Adrenal gland (tissue), 5 donors: ENCODE measurements around the gene NDUFS3.

Source experiments
- CTCF ChIP-seq, 6 experiments: fragments of 450-650 bp in 4 of 6; fragments of 200-600 bp in 2 of 6; sonication (generic) in 1 of 6; IDR thresholded peaks; 1 replicate in 5 of 6; 2 replicates in 1 of 6; pipeline versions ENCODE4 v1.5.1 to v1.8.0; 2016 to 2021; ENCODE audit warnings: antibody characterized with exemption in 6 of 6, mild to moderate bottlenecking in 2 of 6, moderate library complexity in 1 of 6
- POLR2A ChIP-seq, 2 donors: fragments of 450-650 bp; IDR thresholded peaks; one replicate each; pipeline ENCODE4 v1.6.1; 2017; ENCODE audit warnings: antibody characterized with exemption in 2 of 2, mild to moderate bottlenecking in 2 of 2, moderate library complexity in 1 of 2
- donor health status: DM: no; HTN: no; CAD: no.

- TF ChIP-seq CTCF (IDR thresholded peaks at IDR 0.05) (no peak), POLR2A (IDR thresholded peaks at IDR 0.05) (no peak)
These were observed 17.1 kb downstream of the NDUFS3 start for GRCh38 chr11:47595967-47596366.
